GM12874 (cell line): ENCODE measurements around the gene ATP8B4.

Experiments
- CTCF ChIP-seq: IDR thresholded peaks from 2 replicates; pipeline ENCODE4 v1.5.1; 2011; ENCODE audit warnings: low read depth, mild to moderate bottlenecking, control low read depth, low read length, moderate library complexity; ENCODE audit not compliant: insufficient read depth

ATP8B4 gene

GRCh38 chr15:50057196-50057595, 61.8 kb downstream of the ATP8B4 start:
- no peak for TF ChIP-seq CTCF

GRCh38 chr15:50055750-50056157, 63.3 kb downstream of the ATP8B4 start:
- no peak for TF ChIP-seq CTCF

- no peak for TF ChIP-seq CTCF
Measured at GRCh38 chr15:50055332-50055731, 63.7 kb downstream of the ATP8B4 start.

GRCh38 chr15:50053055-50053856, 65.8 kb downstream of the ATP8B4 start:
- no peak for TF ChIP-seq CTCF

- TF ChIP-seq CTCF = peak; percentile 34; the same call in 1 of the 2 replicates
Measured at GRCh38 chr15:50051811-50052419, 67.1 kb downstream of the ATP8B4 start.

- TF ChIP-seq CTCF = no peak
Measured at GRCh38 chr15:50050986-50051743, 67.9 kb downstream of the ATP8B4 start.

GRCh38 chr15:50049871-50050270, 69.2 kb downstream of the ATP8B4 start:
- no peak for TF ChIP-seq CTCF
